ENCODE data around the gene BIN2.
"Not testable (repeated sequence)": the region's sequence is repeated elsewhere in the genome, so short reads cannot be mapped to it uniquely, and the experiment has no call there.

BIN2 gene

GRCh38 chr12:51348116-51348515, 24.1 kb upstream of the BIN2 start:
- no peak for DNase-seq (ENCODE audit: low read depth, low spot score)
- no peak overlapping the region for H3K27ac ChIP-seq

DNA sequence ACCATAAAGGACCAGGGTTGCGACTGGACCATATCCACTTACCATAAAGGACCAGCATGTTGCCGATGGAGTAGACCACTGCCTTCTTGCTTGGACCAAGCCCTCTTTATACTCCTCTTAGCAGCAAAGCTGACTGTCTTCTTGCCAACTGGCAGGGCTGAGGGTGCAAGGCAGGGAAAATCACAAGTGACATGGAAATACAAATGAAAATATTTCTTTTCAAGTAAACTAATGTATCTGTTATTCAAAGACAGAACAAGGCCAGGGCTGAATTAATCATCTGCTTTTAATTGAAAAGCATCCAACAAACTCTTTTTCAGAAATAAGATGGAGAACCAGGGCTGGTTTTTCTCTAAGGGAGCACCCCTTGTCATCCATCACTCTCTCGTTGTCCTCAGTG, 22.6 kb upstream of the BIN2 start, which contains the start of gene CELA1:
Gene CELA1 (minus strand): TSS at position 99 of the 400 bp plus-strand sequence. CDS start 41 bp downstream, at position 58.
- H3K27ac ChIP-seq = no peak within 1 kb of the TSS
- no peak for DNase-seq (ENCODE audit: low read depth, low spot score)

- DNase-seq (ENCODE audit: low read depth, low spot score) = no peak
- no peak overlapping the region for H3K27ac ChIP-seq
Measured at GRCh38 chr12:51345681-51346080, 21.7 kb upstream of the BIN2 start.

DNA sequence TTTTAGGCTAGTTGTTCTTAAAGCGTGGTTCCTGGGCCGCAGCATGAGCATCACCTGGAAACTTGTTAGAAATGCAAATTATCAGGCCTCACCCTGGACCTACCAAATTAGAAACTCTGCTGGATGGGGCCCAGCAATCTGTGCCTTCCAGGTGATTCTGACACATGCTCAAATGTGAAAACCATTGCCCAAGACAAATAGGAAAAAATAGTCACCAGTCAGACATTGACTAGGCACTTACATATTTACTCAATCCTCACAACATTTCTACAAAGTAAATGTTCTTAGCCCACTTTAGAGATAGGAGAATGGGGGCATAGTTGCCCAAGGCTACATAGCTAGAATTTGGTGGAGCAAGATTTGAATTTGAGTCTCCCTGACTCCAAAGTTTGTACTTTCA, 19.2 kb upstream of the BIN2 start:
- no peak overlapping the region for H3K27ac ChIP-seq
- no peak for DNase-seq (ENCODE audit: low read depth, low spot score)

DNA sequence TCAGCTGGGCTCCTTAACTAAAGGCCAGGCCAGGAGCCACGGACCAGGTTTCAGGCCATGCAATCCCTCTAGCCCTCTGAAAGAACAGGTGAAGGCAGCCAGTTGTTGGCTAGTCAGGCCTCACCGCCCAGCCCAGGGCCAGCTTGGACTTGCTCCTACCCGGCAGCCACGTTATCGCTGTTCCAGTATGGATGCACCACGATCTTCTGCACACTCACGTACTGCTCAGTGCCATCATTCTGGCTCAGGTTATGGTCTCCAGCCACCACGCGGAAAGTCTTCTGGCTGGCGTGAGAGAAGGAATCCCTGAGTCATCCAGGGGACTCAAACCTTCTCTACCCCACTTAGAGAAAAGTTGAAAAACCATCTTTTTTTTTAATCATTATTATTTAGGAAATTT, 18.4 kb upstream of the BIN2 start:
- no peak overlapping the region for H3K27ac ChIP-seq
- DNase-seq (ENCODE audit: low read depth, low spot score) = no peak

DNA sequence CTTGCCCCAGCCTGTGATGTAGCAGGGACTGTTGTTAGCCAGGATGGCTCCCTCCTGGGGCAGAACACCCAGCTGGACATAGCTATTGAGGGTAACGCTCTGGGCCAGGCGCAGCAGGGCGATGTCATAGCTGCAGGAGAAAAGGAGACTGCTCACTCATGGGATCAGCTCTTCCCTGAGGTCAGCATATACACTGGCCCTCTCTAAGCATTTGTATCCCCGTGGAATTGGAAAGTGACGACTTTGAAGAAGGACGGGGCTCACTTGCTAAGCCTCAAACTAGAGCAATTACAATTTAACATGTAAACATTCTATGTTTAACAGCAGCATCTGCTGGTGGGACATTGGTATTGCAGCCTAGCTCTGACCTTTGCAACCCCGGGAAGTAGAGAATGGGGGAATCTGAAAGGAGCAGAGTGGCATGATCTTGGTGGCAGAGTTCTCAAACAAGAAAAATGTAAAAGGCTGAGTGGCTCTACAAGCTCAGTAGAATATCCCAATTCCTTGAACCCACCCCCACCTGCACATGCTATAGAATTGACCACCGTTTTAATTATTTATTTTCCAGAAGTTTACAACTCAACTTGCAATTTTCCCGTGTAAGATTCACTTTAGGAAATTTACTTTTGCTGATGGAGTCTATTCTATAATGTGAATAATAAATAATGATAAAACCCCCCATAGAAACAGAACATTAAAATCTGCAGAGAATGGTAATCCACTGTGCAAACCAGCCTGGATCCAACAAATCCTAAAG, 17.5 kb upstream of the BIN2 start:
- no peak for DNase-seq (ENCODE audit: low read depth, low spot score)
- no peak overlapping the region for H3K27ac ChIP-seq

- no peak for DNase-seq (ENCODE audit: low read depth, low spot score)
- H3K27ac ChIP-seq = no peak overlapping the region
Measured at GRCh38 chr12:51339750-51340149, 15.8 kb upstream of the BIN2 start.

GRCh38 chr12:51337336-51337735, 13.4 kb upstream of the BIN2 start:
- H3K27ac ChIP-seq; DNase-seq (ENCODE audit: low read depth, low spot score): not testable (repeated sequence)

- no peak overlapping the region for H3K27ac ChIP-seq
- no peak for DNase-seq (ENCODE audit: low read depth, low spot score)
Measured at GRCh38 chr12:51335931-51336330, 12.0 kb upstream of the BIN2 start.

GRCh38 chr12:51334764-51335163, 10.8 kb upstream of the BIN2 start:
- no peak overlapping the region for H3K27ac ChIP-seq
- no peak for DNase-seq (ENCODE audit: low read depth, low spot score)

- H3K27ac ChIP-seq = no peak overlapping the region
- no peak for DNase-seq (ENCODE audit: low read depth, low spot score)
Measured at GRCh38 chr12:51333536-51333935, 9.6 kb upstream of the BIN2 start.

- DNase-seq (ENCODE audit: low read depth, low spot score) = no peak
- no peak overlapping the region for H3K27ac ChIP-seq
Measured at GRCh38 chr12:51330186-51330585, 6.2 kb upstream of the BIN2 start.

- H3K27ac ChIP-seq = no peak overlapping the region
- no peak for DNase-seq (ENCODE audit: low read depth, low spot score)
Measured at GRCh38 chr12:51329742-51330141, 5.8 kb upstream of the BIN2 start.

DNA sequence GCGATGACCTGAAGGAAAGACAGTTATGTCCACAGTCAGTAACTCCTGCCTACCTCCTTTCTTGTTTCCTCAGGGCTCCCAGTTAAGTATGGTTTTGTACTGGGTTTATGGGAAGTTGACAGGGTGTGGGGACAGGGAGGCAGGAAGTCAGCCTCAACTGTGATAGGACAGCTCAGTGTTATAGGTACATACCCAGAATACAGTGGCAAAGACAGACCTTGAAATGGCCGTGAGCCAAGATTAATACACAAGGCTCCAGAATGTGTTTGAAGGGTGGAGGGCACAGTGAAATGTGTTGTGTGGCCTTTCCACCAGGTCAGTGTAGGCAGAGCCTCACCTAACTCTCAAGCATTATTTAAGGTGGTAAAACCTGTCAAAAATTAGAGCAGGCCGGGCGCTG, 4.6 kb upstream of the BIN2 start:
- H3K27ac ChIP-seq = no peak overlapping the region
- no peak for DNase-seq (ENCODE audit: low read depth, low spot score)

- H3K27ac ChIP-seq = peak overlapping the region; percentile 57
- no peak for DNase-seq (ENCODE audit: low read depth, low spot score)
Measured at GRCh38 chr12:51326698-51327439, 2.9 kb upstream of the BIN2 start.

- no peak for DNase-seq (ENCODE audit: low read depth, low spot score)
- no peak overlapping the region for H3K27ac ChIP-seq
Measured at GRCh38 chr12:51324953-51325352, 979 bp upstream of the BIN2 start.

GRCh38 chr12:51323317-51323960, 535 bp downstream of the BIN2 start:
- no peak for DNase-seq (ENCODE audit: low read depth, low spot score)

GRCh38 chr12:51322452-51322851, 1.5 kb downstream of the BIN2 start:
- no peak for DNase-seq (ENCODE audit: low read depth, low spot score)
- no peak overlapping the region for H3K27ac ChIP-seq

More at GRCh38 chr12:51323317-51323960, 535 bp downstream of the BIN2 start:
- H3K27ac ChIP-seq = no peak overlapping the region

GRCh38 chr12:51321882-51322281, 2.1 kb downstream of the BIN2 start:
- H3K27ac ChIP-seq = no peak overlapping the region
- DNase-seq (ENCODE audit: low read depth, low spot score) = no peak

DNA sequence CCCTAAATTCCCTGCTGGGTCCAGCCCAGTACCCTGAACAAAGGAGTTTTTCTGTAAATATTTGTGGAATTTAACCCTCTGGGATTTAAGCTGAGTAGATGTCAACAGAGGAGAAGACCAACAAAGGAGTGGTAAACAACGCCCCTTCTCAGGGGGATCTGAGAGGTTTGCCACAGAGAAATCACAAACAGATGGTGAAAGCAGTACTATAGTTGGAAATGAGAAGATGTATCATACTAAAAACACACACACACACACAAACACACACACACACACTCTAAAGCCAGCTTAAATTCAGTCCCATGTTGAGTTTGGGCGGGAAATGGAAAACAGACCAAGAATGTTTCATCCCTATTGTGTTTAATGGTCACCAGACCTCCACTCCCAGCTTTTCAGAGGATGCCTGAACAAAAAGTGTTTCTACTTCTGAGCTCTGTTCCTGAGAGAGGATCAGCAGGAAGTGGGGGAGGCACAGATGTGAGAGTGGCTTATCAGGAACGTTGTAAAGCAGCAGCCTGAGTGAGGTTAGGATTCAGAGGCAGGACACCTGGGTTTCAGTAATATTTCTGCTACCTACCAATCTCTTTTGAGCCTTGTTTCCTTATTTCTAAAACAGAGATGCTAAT, 3.2 kb downstream of the BIN2 start:
- H3K27ac ChIP-seq = no peak overlapping the region
- no peak for DNase-seq (ENCODE audit: low read depth, low spot score)

DNA sequence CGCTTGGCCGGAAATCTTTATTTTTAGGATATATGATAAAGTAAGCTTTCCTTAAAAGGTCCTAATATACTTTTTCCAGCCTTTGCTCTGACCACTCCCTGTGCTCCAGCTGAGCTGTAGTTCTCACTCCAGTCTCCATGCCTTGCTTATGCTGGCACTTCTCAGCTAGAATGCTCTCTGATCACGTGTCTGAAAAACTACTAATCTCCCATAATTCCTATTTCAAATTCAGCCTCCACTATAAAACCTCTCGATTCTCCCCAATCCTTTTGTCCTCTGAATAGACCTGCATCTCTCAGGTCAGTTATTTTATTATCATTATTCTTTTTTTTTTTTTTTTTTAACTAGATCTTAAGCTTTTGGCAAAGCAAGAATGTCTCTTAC, 3.7 kb downstream of the BIN2 start:
- H3K27ac ChIP-seq = no peak overlapping the region

More for the DNA sequence above, 3.7 kb downstream of the BIN2 start:
- DNase-seq (ENCODE audit: low read depth, low spot score) = no peak
